Testis (tissue), 3 donors: ENCODE results near the gene RETN. TPM values are rescaled to one million over a fixed set of nuclear protein-coding genes. Genes with fewer than 3 reads are reported as not detected.

Source experiments
- DNase-seq: peaks from one replicate; pipeline ENCODE4 v3.0.0-alpha.2; 2019
- H3K27ac ChIP-seq, 2 donors: fragments of 200-600 bp; sonication (generic); one replicate each; pipeline ENCODE4 v1.5.1; 2019
- H3K27me3 ChIP-seq: fragments of 200-600 bp; sonication (generic); one replicate; pipeline ENCODE4 v1.5.1; 2019
- H3K36me3 ChIP-seq: fragments of 200-600 bp; sonication (generic); one replicate; pipeline ENCODE4 v1.5.1; 2017; ENCODE audit warnings: low read depth; ENCODE audit errors: missing control alignments
- H3K4me1 ChIP-seq: fragments of 200-600 bp; sonication (generic); one replicate; pipeline ENCODE4 v1.5.1; 2019
- H3K4me3 ChIP-seq, 2 donors: fragments of 200-600 bp; sonication (generic); one replicate each; pipeline ENCODE4 v1.5.1; 2017 to 2019
- H3K9me3 ChIP-seq: fragments of 200-600 bp; sonication (generic); one replicate; pipeline ENCODE4 v1.5.1; 2017
- CTCF ChIP-seq, 3 experiments: fragments of 450-650 bp in 2 of 3; fragments of 200-600 bp in 1 of 3; sonication (generic) in 1 of 3; IDR thresholded peaks; one replicate each; pipeline ENCODE4 v1.5.1; 2016 to 2019; ENCODE audit warnings: antibody characterized with exemption in 3 of 3, mild to moderate bottlenecking in 2 of 3, moderate library complexity in 1 of 3
- POLR2A ChIP-seq: fragments of 450-650 bp; IDR thresholded peaks from one replicate; pipeline ENCODE4 v1.6.1; 2017; ENCODE audit warnings: antibody characterized with exemption, mild to moderate bottlenecking, moderate library complexity
- WGBS, 2 donors: methylation state at CpG; one replicate each; pipeline ENCODE4 v1.1.5; 2018; 5-methylcytosine and 5-hydroxymethylcytosine counted together
- intact Hi-C: fragments of 100-400 bp; cut with DNase I; formaldehyde crosslinking; loops from one replicate; pipeline ENCODE4 v1.15.1; 2023; ENCODE audit warnings: low total_unique reads
- polyA plus RNA-seq: library from polyadenylated mRNA; stranded (reverse); fragments of 350-450 nt; fragmentation: Illumina TruSeq; extraction: RNeasy Lipid Tissue Mini Kit (QIAGEN cat#74804); gene quantifications from one replicate; pipeline ENCODE4 v1.2.3, GENCODE V29; 2014; ENCODE audit warnings: low read depth, low replicate concordance; ENCODE audit not compliant: insufficient read depth
- total RNA-seq, 2 donors: library from RNA; depleted of rRNA; stranded (reverse); fragments of >200 nt; gene quantifications; one replicate each; pipeline ENCODE4 v1.2.3, GENCODE V29; 2016

Gene RETN
- total and polyA plus RNA-seq, 3 donors from 2014 or later = 1.9 TPM; not detected in 2

GRCh38 chr19:7623725-7624603, 44.9 kb upstream of the RETN start:
- Histone ChIP-seq H3K4me1 (peaks cover 27% of the 10 kb centered on the region), H3K36me3 (no peaks in the 10 kb centered on the region)

GRCh38 chr19:7624810-7625209, 44.0 kb upstream of the RETN start:
- intact Hi-C loops = no loop called here
- 89 to 91% methylated on average over 15 to 17 of the region's 17 CpGs for WGBS, 2 donors
- no peak for DNase-seq
- Histone ChIP-seq H3K4me1 (peaks cover 18% of the 10 kb centered on the region), H3K9me3 (no peaks in the 10 kb centered on the region), H3K27me3 (no peaks in the 10 kb centered on the region), H3K27ac (no peak overlapping the region), H3K4me3 (no peak overlapping the region), H3K36me3 (no peaks in the 10 kb centered on the region)
- TF ChIP-seq POLR2A (no peak), CTCF (IDR thresholded peaks at IDR 0.05) (no peak)

More at GRCh38 chr19:7623725-7624603, 44.9 kb upstream of the RETN start:
- intact Hi-C loops = no loop called here
- no peak for TF ChIP-seq POLR2A
- no peak for TF ChIP-seq CTCF (IDR thresholded peaks at IDR 0.05)
- Histone ChIP-seq H3K4me3 (no peak overlapping the region), H3K27ac (no peak overlapping the region), H3K9me3 (no peaks in the 10 kb centered on the region), H3K27me3 (no peaks in the 10 kb centered on the region)
- 95 to 96% methylated on average over 24 to 39 of the region's 39 CpGs for WGBS, 2 donors
- DNase-seq = no peak

GRCh38 chr19:7625763-7626372, 43.0 kb upstream of the RETN start:
- intact Hi-C loops = no loop called here
- H3K4me3 ChIP-seq = no peak overlapping the region
- H3K36me3 ChIP-seq = no peaks in the 10 kb centered on the region
- no peak overlapping the region for H3K27ac ChIP-seq
- no peak for DNase-seq
- H3K4me1 ChIP-seq = peaks cover 19% of the 10 kb centered on the region
- 94 to 97% methylated on average over 22 to 34 of the region's 34 CpGs for WGBS, 2 donors
- no peaks in the 10 kb centered on the region for H3K9me3 ChIP-seq
- H3K27me3 ChIP-seq = no peaks in the 10 kb centered on the region
- no peak for TF ChIP-seq CTCF (IDR thresholded peaks at IDR 0.05)
- TF ChIP-seq POLR2A = no peak

GRCh38 chr19:7627166-7627565, 41.7 kb upstream of the RETN start:
- DNase-seq = no peak
- Histone ChIP-seq H3K9me3 (no peaks in the 10 kb centered on the region), H3K4me1 (peaks cover 20% of the 10 kb centered on the region), H3K36me3 (no peaks in the 10 kb centered on the region), H3K27ac (no peak overlapping the region), H3K27me3 (no peaks in the 10 kb centered on the region), H3K4me3 (no peak overlapping the region)
- 87 to 90% methylated on average over 21 to 24 of the region's 24 CpGs for WGBS, 2 donors
- TF ChIP-seq CTCF (IDR thresholded peaks at IDR 0.05) (no peak), POLR2A (no peak)
- intact Hi-C loops = no loop called here
